HepG2 (cell line): Measurements from ENCODE around the gene EPB41L1. TPM values are rescaled to one million over a fixed set of nuclear protein-coding genes. Genes with fewer than 3 reads are reported as not detected.
A peak's percentile ranks its signal among the peaks of the same experiment; 100 is the strongest.

Experiments used
- BCL6 ChIP-seq: IDR thresholded peaks from 2 replicates; pipeline ENCODE4 v1.6.1; 2016; ENCODE audit warnings: missing genetic modification reagents, missing compliant biosample characterization
- CSRNP2 ChIP-seq: sonication (generic); formaldehyde crosslinking; conservative IDR thresholded peaks from 2 replicates; pipeline ENCODE4 v1.8.0; 2022; ENCODE audit warnings: low read depth, missing genetic modification reagents
- FOSL1 ChIP-seq: sonication (generic); formaldehyde crosslinking; IDR thresholded peaks from 2 replicates; pipeline ENCODE4 v1.9.0; 2021; ENCODE audit warnings: missing genetic modification reagents, borderline replicate concordance
- FOXA1 ChIP-seq, 2 experiments: fragments of 450-650 bp in 1 of 2; sonication (generic) in 1 of 2; formaldehyde crosslinking in 1 of 2; IDR thresholded peaks; 2 replicates each; pipeline versions ENCODE4 v1.4.0 to v1.6.1; 2016 to 2020; ENCODE audit warnings: missing genetic modification reagents in 1 of 2
- HNRNPLL ChIP-seq: fragments of 200-400 bp; formaldehyde crosslinking; IDR thresholded peaks from 2 replicates; pipeline ENCODE4 v1.6.1; 2017; ENCODE audit warnings: mild to moderate bottlenecking, low read depth, low read length; ENCODE audit not compliant: poor library complexity, severe bottlenecking
- MBD4 ChIP-seq: IDR thresholded peaks from 2 replicates; pipeline ENCODE4 v1.6.1; 2012; ENCODE audit warnings: low read length, inconsistent platforms, borderline replicate concordance
- NFIC ChIP-seq: IDR thresholded peaks from 2 replicates; pipeline ENCODE4 v1.6.1; 2012; ENCODE audit warnings: mild to moderate bottlenecking, low read length, inconsistent platforms
- NFYB ChIP-seq: sonication (generic); formaldehyde crosslinking; IDR thresholded peaks from 2 replicates; pipeline ENCODE4 v1.4.0; 2020; ENCODE audit warnings: missing genetic modification reagents
- NR1H2 ChIP-seq: sonication (generic); formaldehyde crosslinking; IDR thresholded peaks from 2 replicates; pipeline ENCODE4 v1.8.1; 2022; ENCODE audit warnings: low read depth, missing genetic modification reagents, borderline replicate concordance
- NR2C2 ChIP-seq: sonication (generic); formaldehyde crosslinking; IDR thresholded peaks from 2 replicates; pipeline ENCODE4 v1.4.0; 2020; ENCODE audit warnings: missing genetic modification reagents, mild to moderate bottlenecking, moderate library complexity, borderline replicate concordance
- PAF1 ChIP-seq: IDR thresholded peaks from 2 replicates; pipeline ENCODE4 v1.6.1; 2016; ENCODE audit warnings: missing genetic modification reagents, missing compliant biosample characterization
- POLR2A ChIP-seq, 2 experiments: IDR thresholded peaks; 2 replicates each; pipeline ENCODE4 v1.6.1; 2011; ENCODE audit warnings: low read depth in 2 of 2, low read length in 2 of 2, mild to moderate bottlenecking in 1 of 2, moderate library complexity in 1 of 2; ENCODE audit not compliant: insufficient read depth in 1 of 2
- RAD21 ChIP-seq: fragments of 450-650 bp; formaldehyde crosslinking; IDR thresholded peaks from 2 replicates; pipeline ENCODE4 v1.5.0; 2020; ENCODE audit warnings: mild to moderate bottlenecking
- RBM39 ChIP-seq: fragments of 200-400 bp; formaldehyde crosslinking; IDR thresholded peaks from one replicate; pipeline ENCODE4 v1.6.1; 2018; ENCODE audit warnings: antibody characterized with exemption, mild to moderate bottlenecking, low read depth, low read length; ENCODE audit not compliant: poor library complexity, severe bottlenecking
- SATB2 ChIP-seq: sonication (generic); formaldehyde crosslinking; IDR thresholded peaks from 2 replicates; pipeline ENCODE4 v1.5.0; 2020; ENCODE audit warnings: missing genetic modification reagents
- SKI ChIP-seq: fragments of 450-650 bp; IDR thresholded peaks from one replicate; pipeline ENCODE4 v1.6.1; 2018; ENCODE audit warnings: mild to moderate bottlenecking; ENCODE audit not compliant: partially characterized antibody
- SRSF4 ChIP-seq: fragments of 200-400 bp; formaldehyde crosslinking; IDR thresholded peaks from one replicate; pipeline ENCODE4 v1.6.1; 2018; ENCODE audit warnings: mild to moderate bottlenecking, low read depth, low read length, moderate library complexity; ENCODE audit not compliant: poor library complexity, severe bottlenecking
- ZBTB4 ChIP-seq: sonication (generic); formaldehyde crosslinking; IDR thresholded peaks from 2 replicates; pipeline ENCODE4 v1.4.0; 2020; ENCODE audit warnings: missing genetic modification reagents, mild to moderate bottlenecking, borderline replicate concordance
- ZNF326 ChIP-seq: sonication (generic); formaldehyde crosslinking; IDR thresholded peaks from 2 replicates; pipeline ENCODE4 v1.4.0; 2020; ENCODE audit warnings: missing genetic modification reagents, borderline replicate concordance
- ZNF678 ChIP-seq: sonication (generic); formaldehyde crosslinking; IDR thresholded peaks from 2 replicates; pipeline ENCODE4 v1.4.0; 2020; ENCODE audit warnings: mild to moderate bottlenecking, missing genetic modification reagents
- ZNF770 ChIP-seq: sonication (generic); formaldehyde crosslinking; IDR thresholded peaks from 2 replicates; pipeline ENCODE4 v1.5.0; 2020; ENCODE audit warnings: mild to moderate bottlenecking, missing genetic modification reagents
- polyA plus RNA-seq, 8 experiments: library from polyadenylated mRNA; depleted of rRNA in 3 of 8; stranded (reverse) in 7 of 8; unstranded in 1 of 8; fragments of >200 nt; fragmentation: Illumina TruSeq in 4 of 8; extraction: Trizol in 4 of 8; gene quantifications; 2 replicates each; pipeline versions ENCODE4 v1.2.1 to v1.2.3, GENCODE V29; 2011 to 2016; ENCODE audit warnings: low read depth in 4 of 8, missing spikeins in 1 of 8, mixed read lengths in 1 of 8; ENCODE audit not compliant: insufficient read depth in 1 of 8
- total RNA-seq, 5 experiments: library from RNA; depleted of rRNA; stranded (reverse); fragments of >200 nt; fragmentation: Illumina TruSeq; extraction: Trizol; gene quantifications; 2 replicates each; pipeline ENCODE4 v1.2.3, GENCODE V29; 2016; ENCODE audit warnings: low read depth in 1 of 5

EPB41L1 gene
- total and polyA plus RNA-seq, 2 of the 13 experiments (the other 11 are each of a cell fraction or from before 2014, with no cell fraction given) = 16.7 to 39.0 TPM

- peak; percentile 94 to 96 for TF ChIP-seq POLR2A (IDR thresholded peaks at IDR 0.05; ENCODE audit: insufficient read depth in 1 of 2, low read depth in 2 of 2, low read length in 2 of 2)
- peak; percentile 80 for TF ChIP-seq BCL6 (CRISPR knock-in tag)
- no peak for TF ChIP-seq SRSF4
- TF ChIP-seq CSRNP2 (CRISPR knock-in tag) = peak; percentile 59; the same call in 1 of the 2 replicates
- TF ChIP-seq NR1H2 (CRISPR knock-in tag) = peak; percentile 91; the same call in 1 of the 2 replicates
- TF ChIP-seq ZNF326 (CRISPR knock-in tag) = no peak; the same call in 1 of the 2 replicates
- TF ChIP-seq PAF1 = no peak
- peak; percentile 83 for TF ChIP-seq HNRNPLL
- no peak for TF ChIP-seq SKI
- TF ChIP-seq SATB2 = 0 out of 2 replicates have a peak, but pooled peaks have one; percentile 72
- TF ChIP-seq ZNF770 (CRISPR knock-in tag) = peak; percentile 95
- TF ChIP-seq FOSL1 = no peak; the same call in 1 of the 2 replicates
- peak; percentile 88; the same call in 1 of the 2 replicates for TF ChIP-seq ZNF678 (CRISPR knock-in tag)
- peak; percentile 98 for TF ChIP-seq NR2C2
- TF ChIP-seq RBM39 = peak; percentile 100
- TF ChIP-seq NFIC = peak; percentile 45; the same call in 1 of the 2 replicates
- peak; percentile 78 for TF ChIP-seq NFYB (CRISPR knock-in tag)
- no peak for TF ChIP-seq FOXA1 (IDR thresholded peaks at IDR 0.05)
- peak; percentile 70 for TF ChIP-seq FOXA1 (CRISPR knock-in tag; IDR thresholded peaks at IDR 0.05)
- peak; percentile 20 for TF ChIP-seq RAD21
- TF ChIP-seq MBD4 = no peak
- TF ChIP-seq ZBTB4 = peak; percentile 88; the same call in 1 of the 2 replicates
These were observed 81.6 kb downstream of the EPB41L1 start, which contains the start of gene AAR2 (continued) for GRCh38 chr20:36235892-36236785.
